Measurements from ENCODE around the gene MRPL37.

MRPL37 gene

GRCh38 chr1:54265126-54265525 is 65.2 kb downstream of the MRPL37 start:
- DNase-seq (ENCODE audit: low read depth in 2 of 2) = no peak

GRCh38 chr1:54265659-54266058 is 65.7 kb downstream of the MRPL37 start:
- DNase-seq (ENCODE audit: low read depth in 2 of 2) = no peak

GRCh38 chr1:54266195-54266594 is 66.2 kb downstream of the MRPL37 start:
- DNase-seq (ENCODE audit: low read depth in 2 of 2) = no peak

GRCh38 chr1:54266908-54267307 is 66.9 kb downstream of the MRPL37 start:
- no peak for DNase-seq (ENCODE audit: low read depth in 2 of 2)
